Thoracic aorta (tissue), 2 donors: ENCODE results near the gene CCL2. TPM values are rescaled to one million over a fixed set of nuclear protein-coding genes. Genes with fewer than 3 reads are reported as not detected.

Experiments
- ATAC-seq: fragments of 150-250 bp; one replicate; pipeline ENCODE4 v1.8.0; 2017; ENCODE audit warnings: low read depth; ENCODE audit not compliant: insufficient number of reproducible peaks, low FRiP score
- DNase-seq: peaks from one replicate; pipeline ENCODE4 v3.0.0-alpha.2; 2020; ENCODE audit warnings: low spot score
- H3K27ac ChIP-seq, 2 donors: fragments of 200-600 bp; sonication (generic); 1 replicate in 1 of 2; 2 replicates in 1 of 2; pipeline ENCODE4 v1.5.1; 2016; ENCODE audit warnings: mild to moderate bottlenecking in 2 of 2, moderate library complexity in 2 of 2
- H3K27me3 ChIP-seq: fragments of 200-600 bp; sonication (generic); replicated peaks from 2 replicates; pipeline ENCODE4 v1.6.0; 2016; ENCODE audit warnings: mild to moderate bottlenecking; ENCODE audit not compliant: insufficient read depth
- H3K36me3 ChIP-seq: fragments of 200-600 bp; sonication (generic); one replicate; pipeline ENCODE4 v1.5.1; 2016
- H3K4me1 ChIP-seq, 2 donors: fragments of 200-600 bp; sonication (generic); 1 replicate in 1 of 2; 2 replicates in 1 of 2; pipeline versions ENCODE4 v1.5.1 to v1.6.0; 2016; ENCODE audit warnings: low read depth in 2 of 2, mild to moderate bottlenecking in 1 of 2; ENCODE audit not compliant: control insufficient read depth in 1 of 2
- H3K4me3 ChIP-seq: fragments of 200-600 bp; sonication (generic); 2 replicates; pipeline ENCODE4 v1.5.1; 2016; ENCODE audit warnings: mild to moderate bottlenecking
- H3K9me3 ChIP-seq: fragments of 200-600 bp; sonication (generic); 2 replicates; pipeline ENCODE4 v1.5.1; 2016
- CTCF ChIP-seq: fragments of 200-600 bp; sonication (generic); IDR thresholded peaks from one replicate; pipeline ENCODE4 v1.5.1; 2019; ENCODE audit warnings: antibody characterized with exemption
- total RNA-seq, 2 donors: library from RNA; depleted of rRNA; stranded (reverse); fragments of >200 nt; gene quantifications; one replicate each; pipeline versions ENCODE4 v1.1.0 to v1.2.3, GENCODE V29; 2016

Gene CCL2
- total RNA-seq = 100 to 1,000 TPM; 324 to 448 TPM

- Histone ChIP-seq H3K27ac (peak within 1 kb of the TSS; percentile 75 to 84), H3K4me3 (peak within 1 kb of the TSS; percentile 72), H3K36me3 (no peaks in the 10 kb centered on the region), H3K9me3 (no peaks in the 10 kb centered on the region), H3K4me1 (peaks cover 53 to 81% of the 10 kb centered on the region in 2 donors), H3K27me3 (no peaks in the 10 kb centered on the region)
- peak; percentile 60 for DNase-seq
- TF ChIP-seq CTCF = no peak
- ATAC-seq = no peak
Observed at GRCh38 chr17:34254651-34255380, at the start of gene CCL2. Gene CCL2, plus strand, starts transcription at chr17:34255285. Its CDS starts 65 bp downstream, at chr17:34255350.

GRCh38 chr17:34205401-34205800 is 49.7 kb upstream of the CCL2 start:
- Histone ChIP-seq H3K36me3 (no peaks in the 10 kb centered on the region), H3K27ac (no peak overlapping the region), H3K27me3 (no peaks in the 10 kb centered on the region), H3K4me3 (no peak overlapping the region), H3K4me1 (peaks cover 3 to 8% of the 10 kb centered on the region in 2 donors), H3K9me3 (no peaks in the 10 kb centered on the region)
- DNase-seq (no peak), ATAC-seq (no peak)
- no peak for TF ChIP-seq CTCF

GRCh38 chr17:34206569-34206968 is 48.5 kb upstream of the CCL2 start:
- no peak for TF ChIP-seq CTCF
- ATAC-seq = no peak

GRCh38 chr17:34207572-34207971 is 47.5 kb upstream of the CCL2 start:
- H3K9me3 ChIP-seq = no peaks in the 10 kb centered on the region
- DNase-seq (no peak), ATAC-seq (no peak)
- no peaks in the 10 kb centered on the region for H3K36me3 ChIP-seq
- no peak overlapping the region for H3K27ac ChIP-seq
- peaks cover 3 to 8% of the 10 kb centered on the region in 2 donors for H3K4me1 ChIP-seq
- H3K27me3 ChIP-seq = no peaks in the 10 kb centered on the region
- no peak overlapping the region for H3K4me3 ChIP-seq
- no peak for TF ChIP-seq CTCF

More at GRCh38 chr17:34206569-34206968, 48.5 kb upstream of the CCL2 start:
- H3K4me1 ChIP-seq = peaks cover 3 to 8% of the 10 kb centered on the region in 2 donors
- no peak for DNase-seq
- no peak overlapping the region for H3K4me3 ChIP-seq
- H3K27me3 ChIP-seq = no peaks in the 10 kb centered on the region
- H3K36me3 ChIP-seq = no peaks in the 10 kb centered on the region
- H3K27ac ChIP-seq = no peak overlapping the region
- H3K9me3 ChIP-seq = no peaks in the 10 kb centered on the region

- ATAC-seq = no peak
- no peak for DNase-seq
- TF ChIP-seq CTCF = no peak
Observed at GRCh38 chr17:34218748-34219147, 36.3 kb upstream of the CCL2 start.

More at GRCh38 chr17:34218748-34219147, 36.3 kb upstream of the CCL2 start:
- H3K36me3 ChIP-seq = no peaks in the 10 kb centered on the region
- no peaks in the 10 kb centered on the region for H3K27me3 ChIP-seq
- no peak overlapping the region for H3K4me3 ChIP-seq
- H3K9me3 ChIP-seq = no peaks in the 10 kb centered on the region
- no peaks in the 10 kb centered on the region for H3K4me1 ChIP-seq
- no peak overlapping the region for H3K27ac ChIP-seq
